SK-N-SH (cell line): ENCODE data around the gene ZBTB7B. TPM values are rescaled to one million over a fixed set of nuclear protein-coding genes. Genes with fewer than 3 reads are reported as not detected.

Source experiments
- CTCF ChIA-PET: fragments of 300-600, 350-600 bp; formaldehyde crosslinking; extraction: SDS; loops from one replicate; lab custom pipeline; 2021; lab: Yijun Ruan, JAX
- POLR2A ChIA-PET: fragments of 350-600 bp; sonication (Branson Sonifier 250); formaldehyde crosslinking; extraction: SDS; loops from one replicate; lab custom pipeline; 2020; ENCODE audit warnings: antibody characterized with exemption, inconsistent platforms; lab: Yijun Ruan, JAX
- DNase-seq: peaks from one replicate; pipeline ENCODE4 v3.0.0; 2012
- H2AFZ ChIP-seq: fragments of 200-600 bp; sonication (generic); 2 replicates; pipeline ENCODE4 v1.8.1; 2016; ENCODE audit warnings: antibody characterized with exemption, mild to moderate bottlenecking, low read depth
- H3F3A ChIP-seq: fragments of 200-600 bp; sonication (generic); replicated peaks from 2 replicates; pipeline ENCODE3; 2016; ENCODE audit warnings: antibody characterized with exemption, mild to moderate bottlenecking; ENCODE audit not compliant: insufficient read depth
- H3K27ac ChIP-seq, 2 experiments: fragments of 200-500 bp in 1 of 2; fragments of 200-600 bp in 1 of 2; sonication (Bioruptor generic) in 1 of 2; sonication (generic), shearing (Covaris generic) in 1 of 2; 2 replicates each; pipeline versions ENCODE4 v1.5.1 to v1.6.1; 2014 to 2016; ENCODE audit warnings: low read depth in 2 of 2, inconsistent platforms in 1 of 2, low read length in 1 of 2, mild to moderate bottlenecking in 1 of 2, mixed read lengths in 1 of 2
- H3K27me3 ChIP-seq: fragments of 200-600 bp; sonication (generic), shearing (Covaris generic); 2 replicates; pipeline ENCODE4 v1.6.1; 2016; ENCODE audit warnings: mixed run types; ENCODE audit not compliant: insufficient read depth
- H3K36me3 ChIP-seq, 2 experiments: fragments of 200-500 bp in 1 of 2; fragments of 200-600 bp in 1 of 2; sonication (Bioruptor generic) in 1 of 2; sonication (generic) in 1 of 2; replicated peaks in 1 of 2; 2 replicates each; pipeline versions ENCODE3 to v1.5.1; 2014 to 2016; ENCODE audit warnings: low read length in 1 of 2, mild to moderate bottlenecking in 1 of 2; ENCODE audit not compliant: insufficient read depth in 2 of 2, control insufficient read depth in 1 of 2
- H3K4me1 ChIP-seq, 2 experiments: fragments of 200-500 bp in 1 of 2; fragments of 200-600 bp in 1 of 2; sonication (Bioruptor generic) in 1 of 2; sonication (generic), shearing (Covaris generic) in 1 of 2; 2 replicates each; pipeline versions ENCODE4 v1.5.1 to v1.6.1; 2014 to 2016; ENCODE audit warnings: low read depth in 1 of 2, low read length in 1 of 2, mixed run types in 1 of 2; ENCODE audit not compliant: insufficient read depth in 2 of 2, control insufficient read depth in 1 of 2
- H3K4me2 ChIP-seq: fragments of 200-600 bp; sonication (generic), shearing (Covaris generic); 2 replicates; pipeline ENCODE4 v1.6.1; 2017; ENCODE audit warnings: mixed run types
- H3K4me3 ChIP-seq, 2 experiments: fragments of 200-500 bp in 1 of 2; fragments of 200-600 bp in 1 of 2; sonication (Bioruptor generic) in 1 of 2; sonication (generic), shearing (Covaris generic) in 1 of 2; 2 replicates each; pipeline versions ENCODE4 v1.5.1 to v1.8.1; 2014 to 2016; ENCODE audit warnings: low read depth in 2 of 2, inconsistent platforms in 1 of 2, low read length in 1 of 2, mild to moderate bottlenecking in 1 of 2, mixed read lengths in 1 of 2, moderate library complexity in 1 of 2
- H3K79me2 ChIP-seq: fragments of 200-600 bp; sonication (generic); 2 replicates; pipeline ENCODE4 v1.8.1; 2017; ENCODE audit warnings: mild to moderate bottlenecking; ENCODE audit not compliant: insufficient read depth
- H3K9ac ChIP-seq: fragments of 200-600 bp; sonication (generic); 2 replicates; pipeline ENCODE4 v1.6.1; 2017; ENCODE audit warnings: mixed run types
- H3K9me2 ChIP-seq: fragments of 200-600 bp; sonication (generic); 2 replicates; pipeline ENCODE4 v1.6.1; 2017; ENCODE audit warnings: mixed run types
- H3K9me3 ChIP-seq: fragments of 200-600 bp; sonication (generic); 2 replicates; pipeline ENCODE4 v1.6.1; 2017; ENCODE audit warnings: mixed run types, mild to moderate bottlenecking, moderate library complexity
- H4K20me1 ChIP-seq: fragments of 200-600 bp; sonication (generic); 2 replicates; pipeline ENCODE4 v1.6.1; 2017; ENCODE audit warnings: mild to moderate bottlenecking, mixed run types; ENCODE audit not compliant: insufficient read depth
- FOSL2 ChIP-seq: IDR thresholded peaks from 2 replicates; pipeline ENCODE4 v1.4.0; 2012; ENCODE audit warnings: low read depth, mild to moderate bottlenecking, moderate library complexity, borderline replicate concordance
- FOXJ3 ChIP-seq: sonication (generic); formaldehyde crosslinking; IDR thresholded peaks from 2 replicates; pipeline ENCODE4 v1.5.1; 2020; ENCODE audit warnings: mild to moderate bottlenecking, missing genetic modification reagents
- GATA2 ChIP-seq: sonication (generic); formaldehyde crosslinking; IDR thresholded peaks from 2 replicates; pipeline ENCODE4 v1.5.0; 2020; ENCODE audit warnings: mild to moderate bottlenecking, missing genetic modification reagents
- MAX ChIP-seq: IDR thresholded peaks from 2 replicates; pipeline ENCODE4 v1.4.0; 2012; ENCODE audit warnings: low read depth
- MEF2A ChIP-seq: IDR thresholded peaks from 2 replicates; pipeline ENCODE4 v1.4.0; 2012; ENCODE audit warnings: low read depth, borderline replicate concordance
- MXI1 ChIP-seq: IDR thresholded peaks from 2 replicates; pipeline ENCODE4 v1.6.1; 2012; ENCODE audit warnings: mild to moderate bottlenecking, low read depth, low read length, improper control_type of control experiment
- NFIC ChIP-seq: IDR thresholded peaks from 2 replicates; pipeline ENCODE4 v1.4.0; 2012; ENCODE audit warnings: borderline replicate concordance
- NRF1 ChIP-seq: IDR thresholded peaks from 2 replicates; pipeline ENCODE4 v1.6.1; 2012; ENCODE audit warnings: low read depth, mild to moderate bottlenecking, low read length
- POLR2AphosphoS5 ChIP-seq: IDR thresholded peaks from 2 replicates; pipeline ENCODE4 v1.6.1; 2012; ENCODE audit warnings: low read depth, low read length
- RAD21 ChIP-seq: IDR thresholded peaks from 2 replicates; pipeline ENCODE4 v1.6.1; 2012; ENCODE audit warnings: mild to moderate bottlenecking, low read length
- SIN3A ChIP-seq: IDR thresholded peaks from 2 replicates; pipeline ENCODE4 v1.6.1; 2012; ENCODE audit warnings: low read depth, mild to moderate bottlenecking, low read length, moderate library complexity, borderline replicate concordance
- TAF1 ChIP-seq: IDR thresholded peaks from 2 replicates; pipeline ENCODE4 v1.6.1; 2012; ENCODE audit warnings: low read depth, mild to moderate bottlenecking, low read length, moderate library complexity, borderline replicate concordance
- TCF12 ChIP-seq: IDR thresholded peaks from 2 replicates; pipeline ENCODE4 v1.4.0; 2012
- YY1 ChIP-seq: IDR thresholded peaks from 2 replicates; pipeline ENCODE4 v1.4.0; 2012; ENCODE audit warnings: low read depth, mild to moderate bottlenecking
- WGBS: methylation state at CpG from one replicate; pipeline ENCODE4 v1.1.6; 2017; ENCODE audit warnings: low lambda C conversion rate; 5-methylcytosine and 5-hydroxymethylcytosine counted together
- polyA plus RNA-seq, 3 experiments: library from polyadenylated mRNA; depleted of rRNA; stranded (reverse); fragments of >200 nt; gene quantifications; 2 replicates each; pipeline ENCODE4 v1.2.3, GENCODE V29; 2012
- TF ChIP-seq, protein P1 (sequence below): fragments of 150-350 bp; IDR thresholded peaks from 2 replicates; pipeline ENCODE4 v1.6.1; 2016; ENCODE audit warnings: mild to moderate bottlenecking, low read depth, low read length
- TF ChIP-seq, protein P2 (sequence below): fragments of 200-600 bp; sonication (generic); IDR thresholded peaks from 2 replicates; pipeline ENCODE4 v1.6.1; 2017; ENCODE audit warnings: antibody characterized with exemption, mild to moderate bottlenecking, moderate library complexity
- TF ChIP-seq, protein P3 (sequence below): fragments of 150-350 bp; IDR thresholded peaks from 2 replicates; pipeline ENCODE4 v1.6.1; 2017; ENCODE audit warnings: antibody characterized with exemption, low read length, low read depth, borderline replicate concordance

Gene ZBTB7B
- polyA plus RNA-seq, 1 of the 3 experiments (the other 2 are of a cell fraction), result 15.7 TPM

DNA sequence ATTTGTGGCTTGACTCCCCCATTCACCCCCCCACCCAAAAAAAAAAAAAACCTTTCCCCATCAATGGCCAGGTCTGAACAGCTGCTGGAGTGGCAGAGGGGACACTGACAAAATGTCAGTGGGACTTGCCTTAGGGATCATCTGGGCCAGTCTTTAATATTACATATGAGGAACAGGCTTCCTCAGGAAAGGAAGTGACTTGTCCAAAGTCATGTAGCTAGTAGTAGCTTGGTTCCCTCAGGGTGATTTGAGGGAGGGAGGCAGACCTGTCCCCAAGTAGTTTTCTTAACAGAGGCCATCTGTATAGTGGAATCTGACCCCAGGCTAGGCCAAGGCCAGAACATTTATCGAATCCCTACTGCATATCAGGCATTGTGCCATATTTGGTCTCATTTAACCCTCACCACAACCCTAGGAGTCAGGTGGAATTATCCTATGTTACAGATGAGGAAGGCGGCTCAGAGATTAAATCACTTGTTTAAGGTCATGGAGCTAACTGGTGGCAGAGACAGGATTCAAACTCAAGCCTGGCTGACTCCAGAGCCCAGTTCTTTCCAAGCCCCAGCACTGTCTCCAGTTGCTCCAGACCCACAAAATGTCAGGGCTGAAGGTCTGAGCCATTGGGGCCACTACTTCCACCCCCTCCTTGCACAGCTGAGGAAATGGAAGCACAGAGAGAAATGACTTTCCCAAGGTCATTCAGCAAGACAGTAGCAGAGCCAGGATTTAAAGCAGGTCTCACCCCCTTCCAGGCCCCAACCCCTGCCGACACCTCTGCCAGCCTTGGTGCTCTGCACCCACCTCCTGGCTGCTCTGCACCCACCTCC is 10.4 kb downstream of the ZBTB7B start:
- H3F3A ChIP-seq, result peaks cover 6% of the 10 kb centered on the region
- no peak overlapping the region; a peak in 1 of 4 replicates for H3K27ac ChIP-seq
- H3K9me3 ChIP-seq, result no peaks in the 10 kb centered on the region
- peaks cover 0 to 22% of the 10 kb centered on the region in 2 experiments for H3K36me3 ChIP-seq
- H2AFZ ChIP-seq, result no peak overlapping the region
- ChIA-PET POLR2A (no interaction called here), CTCF (interaction anchor here (1.0 to 9.3 kb wide), 7 partner anchors 9 to 69 kb away, joined by 3 to 149 read pairs (median 3); partner anchors contain the start of genes ADAM15 and ZBTB7B)
- no peak overlapping the region for H3K9ac ChIP-seq
- no peak for DNase-seq
- peaks cover 0 to 15% of the 10 kb centered on the region in 2 experiments; a peak in 1 of 4 replicates for H3K4me1 ChIP-seq
- H3K4me2 ChIP-seq, result no peak overlapping the region
- TF ChIP-seq, protein P1, sequence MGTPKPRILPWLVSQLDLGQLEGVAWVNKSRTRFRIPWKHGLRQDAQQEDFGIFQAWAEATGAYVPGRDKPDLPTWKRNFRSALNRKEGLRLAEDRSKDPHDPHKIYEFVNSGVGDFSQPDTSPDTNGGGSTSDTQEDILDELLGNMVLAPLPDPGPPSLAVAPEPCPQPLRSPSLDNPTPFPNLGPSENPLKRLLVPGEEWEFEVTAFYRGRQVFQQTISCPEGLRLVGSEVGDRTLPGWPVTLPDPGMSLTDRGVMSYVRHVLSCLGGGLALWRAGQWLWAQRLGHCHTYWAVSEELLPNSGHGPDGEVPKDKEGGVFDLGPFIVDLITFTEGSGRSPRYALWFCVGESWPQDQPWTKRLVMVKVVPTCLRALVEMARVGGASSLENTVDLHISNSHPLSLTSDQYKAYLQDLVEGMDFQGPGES, result no peak
- TF ChIP-seq TAF1 (no peak), MAX (no peak), MXI1 (no peak), MEF2A (no peak), POLR2AphosphoS5 (no peak), YY1 (no peak)
- no peak overlapping the region for H3K4me3 ChIP-seq
- no peaks in the 10 kb centered on the region for H3K9me2 ChIP-seq
- WGBS, result 73% methylated on average over 3 of the region's 3 CpGs
- H3K79me2 ChIP-seq, result no peaks in the 10 kb centered on the region
- H3K27me3 ChIP-seq, result no peaks in the 10 kb centered on the region
- H4K20me1 ChIP-seq, result 0 out of 2 replicates have a peak, but pooled peaks cover 3% of the 10 kb centered on the region

DNA sequence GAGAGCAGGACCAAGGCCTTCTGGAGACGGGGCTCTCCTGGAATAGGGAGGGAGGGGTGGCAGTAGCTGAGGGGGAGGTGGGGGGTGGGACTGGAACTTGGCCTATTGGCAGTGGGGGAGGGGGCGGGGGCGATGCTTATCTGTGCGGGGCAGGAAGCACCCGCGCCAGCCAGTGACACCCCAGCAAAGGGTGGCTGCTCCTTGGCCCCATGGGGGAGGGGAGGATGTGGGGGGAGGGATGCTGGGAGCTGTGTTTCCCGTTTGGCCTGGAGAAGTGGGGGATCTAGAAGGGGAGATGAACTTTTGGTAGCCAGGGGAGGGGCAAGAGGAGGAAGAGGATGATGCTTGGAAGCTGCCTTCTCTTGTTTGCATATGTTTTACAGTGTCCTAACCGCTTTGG is 11.0 kb downstream of the ZBTB7B start:
- no peak for TF ChIP-seq SIN3A
- no peak for TF ChIP-seq NFIC
- TF ChIP-seq, protein P2, sequence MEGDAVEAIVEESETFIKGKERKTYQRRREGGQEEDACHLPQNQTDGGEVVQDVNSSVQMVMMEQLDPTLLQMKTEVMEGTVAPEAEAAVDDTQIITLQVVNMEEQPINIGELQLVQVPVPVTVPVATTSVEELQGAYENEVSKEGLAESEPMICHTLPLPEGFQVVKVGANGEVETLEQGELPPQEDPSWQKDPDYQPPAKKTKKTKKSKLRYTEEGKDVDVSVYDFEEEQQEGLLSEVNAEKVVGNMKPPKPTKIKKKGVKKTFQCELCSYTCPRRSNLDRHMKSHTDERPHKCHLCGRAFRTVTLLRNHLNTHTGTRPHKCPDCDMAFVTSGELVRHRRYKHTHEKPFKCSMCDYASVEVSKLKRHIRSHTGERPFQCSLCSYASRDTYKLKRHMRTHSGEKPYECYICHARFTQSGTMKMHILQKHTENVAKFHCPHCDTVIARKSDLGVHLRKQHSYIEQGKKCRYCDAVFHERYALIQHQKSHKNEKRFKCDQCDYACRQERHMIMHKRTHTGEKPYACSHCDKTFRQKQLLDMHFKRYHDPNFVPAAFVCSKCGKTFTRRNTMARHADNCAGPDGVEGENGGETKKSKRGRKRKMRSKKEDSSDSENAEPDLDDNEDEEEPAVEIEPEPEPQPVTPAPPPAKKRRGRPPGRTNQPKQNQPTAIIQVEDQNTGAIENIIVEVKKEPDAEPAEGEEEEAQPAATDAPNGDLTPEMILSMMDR, result no peak
- TF ChIP-seq, protein P3, sequence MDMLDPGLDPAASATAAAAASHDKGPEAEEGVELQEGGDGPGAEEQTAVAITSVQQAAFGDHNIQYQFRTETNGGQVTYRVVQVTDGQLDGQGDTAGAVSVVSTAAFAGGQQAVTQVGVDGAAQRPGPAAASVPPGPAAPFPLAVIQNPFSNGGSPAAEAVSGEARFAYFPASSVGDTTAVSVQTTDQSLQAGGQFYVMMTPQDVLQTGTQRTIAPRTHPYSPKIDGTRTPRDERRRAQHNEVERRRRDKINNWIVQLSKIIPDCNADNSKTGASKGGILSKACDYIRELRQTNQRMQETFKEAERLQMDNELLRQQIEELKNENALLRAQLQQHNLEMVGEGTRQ, result no peak
- no peak for TF ChIP-seq MEF2A
- TF ChIP-seq, protein P1, result no peak
- TF ChIP-seq RAD21, result no peak
- TF ChIP-seq FOXJ3, result no peak
- no peak for TF ChIP-seq POLR2AphosphoS5
- no peak for TF ChIP-seq GATA2 (CRISPR knock-in tag)
- no peak for TF ChIP-seq TCF12
- no peak for TF ChIP-seq FOSL2
- TF ChIP-seq TAF1, result no peak
- TF ChIP-seq NRF1, result no peak
- Histone ChIP-seq H3K4me2 (no peak overlapping the region), H3K79me2 (no peaks in the 10 kb centered on the region), H3F3A (peaks cover 6% of the 10 kb centered on the region), H3K9me3 (no peaks in the 10 kb centered on the region), H3K27me3 (no peaks in the 10 kb centered on the region), H3K4me3 (no peak overlapping the region), H4K20me1 (0 out of 2 replicates have a peak, but pooled peaks cover 3% of the 10 kb centered on the region), H3K4me1 (peaks cover 0 to 15% of the 10 kb centered on the region in 2 experiments; a peak in 1 of 4 replicates), H3K9me2 (no peaks in the 10 kb centered on the region), H3K27ac (no peak overlapping the region), H3K36me3 (peaks cover 0 to 22% of the 10 kb centered on the region in 2 experiments), H3K9ac (no peak overlapping the region), H2AFZ (no peak overlapping the region)
- ChIA-PET CTCF (interaction anchor here (0.6 to 9.3 kb wide), 5 partner anchors 13 to 70 kb away, joined by 3 to 149 read pairs (median 7); partner anchors contain the start of gene ZBTB7B), POLR2A (no interaction called here)
- DNase-seq, result no peak
- WGBS, result 80% methylated on average over 1 of the region's 8 CpGs
